A673 (cell line): ENCODE measurements around the gene DDX56.

Experiments
- EZH2 ChIP-seq: fragments of 200-600 bp; sonication (generic); IDR thresholded peaks from 2 replicates; pipeline ENCODE4 v1.6.1; 2017; ENCODE audit warnings: borderline replicate concordance, low read depth, mild to moderate bottlenecking, mixed read lengths, antibody characterized with exemption, low read length; ENCODE audit not compliant: poor library complexity, severe bottlenecking
- TF ChIP-seq, protein P1 (sequence below): fragments of 300-800, 200-600 bp; sonication (generic); conservative IDR thresholded peaks from 2 replicates; pipeline ENCODE4 v1.5.1; 2017; ENCODE audit warnings: low read depth, mild to moderate bottlenecking, antibody characterized with exemption, low read length, moderate library complexity, mixed read lengths

DNA sequence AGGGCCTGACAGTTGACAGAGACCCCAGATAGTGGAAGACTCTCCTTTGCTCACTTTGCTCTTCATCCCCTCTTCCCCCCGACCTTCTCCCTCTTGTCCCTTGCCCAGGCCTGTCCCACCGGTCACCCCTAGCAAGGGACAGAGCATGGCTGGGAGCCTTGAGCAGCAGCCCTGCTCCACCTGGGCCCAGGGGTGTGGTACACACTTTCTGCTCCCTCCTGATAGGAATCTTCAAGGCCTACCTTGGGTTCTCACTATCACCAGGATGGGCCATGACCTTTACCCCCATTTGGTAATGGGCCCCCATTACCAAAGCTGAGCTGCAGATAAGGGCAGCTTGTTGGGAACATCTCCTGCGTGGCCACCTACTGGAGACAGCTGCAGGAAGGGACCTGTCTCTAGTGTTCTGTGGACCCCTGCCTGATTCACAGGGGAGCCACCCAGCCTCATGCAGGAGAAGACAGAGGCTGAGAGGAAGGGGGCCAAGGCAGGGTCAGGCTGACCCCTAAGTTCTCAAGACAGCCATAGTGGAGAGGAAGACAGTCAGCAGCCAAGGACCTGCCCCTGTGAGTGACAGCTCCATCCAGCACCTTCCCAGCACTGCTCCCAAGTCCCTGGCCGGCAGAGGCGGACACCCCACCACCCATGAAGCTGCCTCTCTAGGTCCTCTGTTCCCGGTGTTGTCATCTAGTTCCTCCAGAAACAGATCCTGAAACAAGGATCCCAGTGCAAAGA lies 31.7 kb downstream of the DDX56 start:
- TF ChIP-seq, protein P1, sequence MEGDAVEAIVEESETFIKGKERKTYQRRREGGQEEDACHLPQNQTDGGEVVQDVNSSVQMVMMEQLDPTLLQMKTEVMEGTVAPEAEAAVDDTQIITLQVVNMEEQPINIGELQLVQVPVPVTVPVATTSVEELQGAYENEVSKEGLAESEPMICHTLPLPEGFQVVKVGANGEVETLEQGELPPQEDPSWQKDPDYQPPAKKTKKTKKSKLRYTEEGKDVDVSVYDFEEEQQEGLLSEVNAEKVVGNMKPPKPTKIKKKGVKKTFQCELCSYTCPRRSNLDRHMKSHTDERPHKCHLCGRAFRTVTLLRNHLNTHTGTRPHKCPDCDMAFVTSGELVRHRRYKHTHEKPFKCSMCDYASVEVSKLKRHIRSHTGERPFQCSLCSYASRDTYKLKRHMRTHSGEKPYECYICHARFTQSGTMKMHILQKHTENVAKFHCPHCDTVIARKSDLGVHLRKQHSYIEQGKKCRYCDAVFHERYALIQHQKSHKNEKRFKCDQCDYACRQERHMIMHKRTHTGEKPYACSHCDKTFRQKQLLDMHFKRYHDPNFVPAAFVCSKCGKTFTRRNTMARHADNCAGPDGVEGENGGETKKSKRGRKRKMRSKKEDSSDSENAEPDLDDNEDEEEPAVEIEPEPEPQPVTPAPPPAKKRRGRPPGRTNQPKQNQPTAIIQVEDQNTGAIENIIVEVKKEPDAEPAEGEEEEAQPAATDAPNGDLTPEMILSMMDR: no peak
- TF ChIP-seq EZH2: no peak
